SJCRH30 (cell line): Measurements from ENCODE around the gene DRC7. TPM values are rescaled to one million over a fixed set of nuclear protein-coding genes. Genes with fewer than 3 reads are reported as not detected.

Source experiments
- DNase-seq, 2 experiments: peaks; one replicate each; pipeline ENCODE4 v3.0.0-alpha.2; 2015 to 2020
- H3K27ac ChIP-seq: fragments of 250-450 bp; sonication (Bioruptor Pico); 2 replicates; pipeline ENCODE4 v1.5.1; 2020; ENCODE audit warnings: mild to moderate bottlenecking, moderate library complexity
- H3K27me3 ChIP-seq: fragments of 250-450 bp; sonication (Bioruptor Pico); 2 replicates; pipeline ENCODE4 v1.5.1; 2020; ENCODE audit warnings: mild to moderate bottlenecking, moderate library complexity
- H3K36me3 ChIP-seq: fragments of 250-450 bp; sonication (Bioruptor Pico); 2 replicates; pipeline ENCODE4 v1.5.1; 2020; ENCODE audit warnings: mild to moderate bottlenecking, moderate library complexity
- H3K4me1 ChIP-seq: fragments of 250-450 bp; sonication (Bioruptor Pico); 2 replicates; pipeline ENCODE4 v1.5.1; 2020; ENCODE audit warnings: mild to moderate bottlenecking, moderate library complexity
- H3K4me3 ChIP-seq: fragments of 250-450 bp; sonication (Bioruptor Pico); 2 replicates; pipeline ENCODE4 v1.5.1; 2020; ENCODE audit warnings: mild to moderate bottlenecking, moderate library complexity
- H3K9me3 ChIP-seq: fragments of 250-450 bp; sonication (Bioruptor Pico); replicated peaks from 2 replicates; pipeline ENCODE4 v1.5.1; 2020; ENCODE audit warnings: mild to moderate bottlenecking, moderate library complexity
- total RNA-seq: library from RNA; depleted of rRNA; stranded (reverse); fragments of >200 nt; shearing (Covaris generic); gene quantifications from 2 replicates; pipeline ENCODE4 v1.2.3, GENCODE V29; 2014

The DRC7 gene
- total RNA-seq, 1 experiment from 2014 or later: not detected

DNA sequence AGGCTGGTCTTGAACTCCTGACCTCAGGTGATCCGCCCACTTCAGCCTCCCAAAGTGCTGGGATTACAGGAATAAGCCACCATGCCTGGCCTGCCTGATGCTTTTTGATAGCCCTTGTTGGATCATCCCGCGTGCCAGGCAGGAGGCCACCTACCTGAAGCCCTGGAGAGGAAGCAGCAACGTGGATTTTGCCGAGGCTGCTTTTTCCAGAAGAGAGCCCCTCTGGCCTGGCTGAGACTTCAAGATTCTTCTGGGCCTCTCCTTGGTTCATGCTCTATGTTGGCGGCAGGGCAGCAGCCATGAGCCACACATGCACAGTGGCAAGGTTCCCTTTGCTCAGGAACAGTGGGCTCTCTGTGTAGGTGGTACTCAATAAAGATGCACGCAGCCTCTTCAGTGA lies 52.5 kb downstream of the DRC7 start:
- no peak overlapping the region for H3K4me3 ChIP-seq
- DNase-seq: no peak
- no peaks in the 10 kb centered on the region for H3K9me3 ChIP-seq
- no peaks in the 10 kb centered on the region; the same call in 1 of the 2 replicates for H3K36me3 ChIP-seq
- no peaks in the 10 kb centered on the region for H3K27me3 ChIP-seq
- no peak overlapping the region for H3K27ac ChIP-seq
- peaks cover 11% of the 10 kb centered on the region for H3K4me1 ChIP-seq

DNA sequence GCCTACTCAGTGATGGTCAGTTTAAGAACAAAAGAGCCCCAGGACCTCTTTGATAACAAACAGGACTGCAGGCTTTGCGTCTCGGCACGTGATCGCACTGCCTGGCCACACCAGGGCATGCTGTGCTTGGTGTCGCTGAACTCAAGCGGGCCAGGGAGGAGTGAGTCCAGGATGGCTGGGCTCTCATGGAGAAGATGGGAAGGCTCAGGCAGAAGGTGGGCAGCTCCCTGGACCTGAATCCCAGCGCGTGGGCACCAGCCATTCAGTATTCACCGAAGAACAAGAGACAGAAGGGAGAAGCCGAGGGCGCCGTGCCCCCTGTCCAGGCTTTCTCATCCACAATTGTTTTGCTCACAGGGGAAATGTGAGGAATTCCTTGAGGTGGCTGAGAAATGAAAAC lies 52.9 kb downstream of the DRC7 start:
- Histone ChIP-seq H3K4me1 (peaks cover 11% of the 10 kb centered on the region), H3K9me3 (no peaks in the 10 kb centered on the region)

DNA sequence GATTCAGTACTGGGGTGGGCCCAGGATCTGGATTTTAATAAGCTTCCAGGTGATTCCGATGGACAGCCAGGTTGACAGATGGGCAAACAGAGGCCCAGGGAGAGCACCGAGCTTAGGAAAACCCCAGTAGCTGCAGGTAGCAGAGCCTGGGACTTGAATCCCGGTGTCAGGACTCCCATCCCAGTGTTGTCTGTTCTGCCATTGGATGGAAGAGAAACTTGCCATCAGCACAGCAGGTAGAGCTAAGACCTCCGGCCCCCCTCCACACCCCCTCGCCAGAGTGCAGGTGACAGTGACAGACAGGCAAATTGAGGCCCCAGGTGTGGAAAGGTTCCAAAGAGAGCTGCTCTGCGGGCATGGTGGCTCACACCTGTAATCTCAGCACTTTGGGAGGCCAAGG lies 53.4 kb downstream of the DRC7 start:
- no peaks in the 10 kb centered on the region for H3K9me3 ChIP-seq
- H3K4me1 ChIP-seq: peaks cover 10% of the 10 kb centered on the region
- H3K4me3 ChIP-seq: no peak overlapping the region
- no peak for DNase-seq
- no peaks in the 10 kb centered on the region for H3K27me3 ChIP-seq
- no peak overlapping the region for H3K27ac ChIP-seq
- H3K36me3 ChIP-seq: no peaks in the 10 kb centered on the region; the same call in 1 of the 2 replicates

More for the DNA sequence above, 52.9 kb downstream of the DRC7 start:
- no peaks in the 10 kb centered on the region for H3K27me3 ChIP-seq
- H3K4me3 ChIP-seq: no peak overlapping the region
- no peak for DNase-seq
- H3K27ac ChIP-seq: no peak overlapping the region
- H3K36me3 ChIP-seq: no peaks in the 10 kb centered on the region; the same call in 1 of the 2 replicates

DNA sequence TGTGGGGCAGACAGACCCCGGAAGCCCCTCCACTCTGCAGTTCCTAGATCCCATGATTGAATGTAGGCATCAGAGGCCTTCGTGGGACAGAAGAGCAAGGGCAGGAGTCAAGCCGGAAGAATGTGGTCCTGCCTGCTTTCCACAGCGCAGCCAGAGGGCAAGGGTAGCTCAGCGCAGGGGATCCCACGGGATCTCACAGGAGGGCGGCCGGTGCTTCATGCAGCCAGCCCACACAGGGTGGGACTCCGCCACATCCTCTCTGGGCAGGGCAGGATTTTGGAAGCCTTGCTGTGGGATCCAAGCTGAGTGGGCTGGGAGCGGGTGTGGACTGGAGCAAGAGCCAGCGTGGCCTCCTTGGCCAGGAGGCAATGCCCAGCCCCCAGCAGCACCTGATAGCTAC lies 54.0 kb downstream of the DRC7 start:
- Histone ChIP-seq H3K27ac (no peak overlapping the region), H3K27me3 (no peaks in the 10 kb centered on the region), H3K4me3 (no peak overlapping the region), H3K9me3 (no peaks in the 10 kb centered on the region), H3K4me1 (peaks cover 4% of the 10 kb centered on the region), H3K36me3 (no peaks in the 10 kb centered on the region; the same call in 1 of the 2 replicates)
- DNase-seq: no peak

DNA sequence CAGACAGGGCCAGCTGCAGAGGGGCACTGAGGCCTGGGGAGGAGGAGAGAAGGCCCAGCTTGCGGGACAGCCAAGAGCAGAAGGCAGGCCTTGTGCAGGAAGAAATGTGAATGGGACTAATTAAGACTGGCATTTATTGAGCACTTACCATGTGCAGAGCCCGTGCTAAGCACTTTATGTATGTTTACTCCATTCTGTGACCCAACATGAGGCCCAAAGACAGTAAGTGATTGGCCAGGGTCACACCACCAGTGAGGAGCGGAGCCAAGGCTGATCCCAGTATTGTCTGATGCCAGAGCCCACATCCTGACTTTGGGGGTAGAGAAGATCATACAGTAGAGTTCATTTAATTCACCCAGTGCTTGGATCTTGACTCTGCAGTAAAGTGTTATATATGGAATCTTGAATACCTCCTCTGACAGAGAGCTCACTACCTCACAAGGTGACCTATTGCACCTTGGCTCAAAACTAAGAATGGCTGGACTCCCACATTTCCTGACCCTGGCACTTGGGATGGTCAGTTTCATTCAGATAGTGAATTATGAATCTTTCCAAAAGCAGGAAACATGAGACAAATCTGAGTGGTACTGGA lies 54.6 kb downstream of the DRC7 start:
- Histone ChIP-seq H3K4me1 (peaks cover 4% of the 10 kb centered on the region), H3K27me3 (no peaks in the 10 kb centered on the region), H3K36me3 (no peaks in the 10 kb centered on the region; the same call in 1 of the 2 replicates), H3K27ac (no peak overlapping the region), H3K9me3 (no peaks in the 10 kb centered on the region), H3K4me3 (no peak overlapping the region)
- no peak for DNase-seq

DNA sequence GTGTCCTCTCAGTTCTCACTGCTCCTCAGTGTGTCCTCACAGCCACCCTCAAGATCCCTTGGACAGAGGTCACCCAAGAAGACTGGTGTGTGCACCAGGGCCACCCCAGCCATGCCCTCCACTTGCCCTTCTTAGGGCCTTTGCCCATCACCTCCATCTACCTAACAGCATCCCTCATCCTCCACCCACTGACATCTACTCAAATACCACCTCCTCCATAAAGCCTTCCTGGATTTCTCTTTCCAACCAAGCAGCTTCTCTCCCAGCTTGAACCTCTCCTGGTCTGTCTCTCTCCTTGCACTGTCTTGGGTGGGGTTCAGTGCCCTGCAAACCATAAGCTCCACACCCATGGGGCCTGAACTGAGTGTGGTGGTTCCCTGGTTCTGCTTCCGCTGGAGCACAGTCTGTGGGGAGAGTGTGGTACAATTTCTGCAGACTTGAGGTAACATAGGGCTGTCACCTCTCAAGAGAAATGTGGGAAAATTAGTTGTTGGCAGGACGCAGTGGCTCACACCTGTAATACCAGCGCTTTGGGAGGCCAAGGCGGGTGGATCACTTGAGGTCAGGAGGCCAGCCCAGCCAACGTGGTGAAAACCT lies 55.3 kb downstream of the DRC7 start:
- Histone ChIP-seq H3K36me3 (no peaks in the 10 kb centered on the region; the same call in 1 of the 2 replicates), H3K9me3 (no peaks in the 10 kb centered on the region), H3K4me3 (no peak overlapping the region), H3K4me1 (peaks cover 5% of the 10 kb centered on the region), H3K27ac (no peak overlapping the region), H3K27me3 (no peaks in the 10 kb centered on the region)
- no peak for DNase-seq

DNA sequence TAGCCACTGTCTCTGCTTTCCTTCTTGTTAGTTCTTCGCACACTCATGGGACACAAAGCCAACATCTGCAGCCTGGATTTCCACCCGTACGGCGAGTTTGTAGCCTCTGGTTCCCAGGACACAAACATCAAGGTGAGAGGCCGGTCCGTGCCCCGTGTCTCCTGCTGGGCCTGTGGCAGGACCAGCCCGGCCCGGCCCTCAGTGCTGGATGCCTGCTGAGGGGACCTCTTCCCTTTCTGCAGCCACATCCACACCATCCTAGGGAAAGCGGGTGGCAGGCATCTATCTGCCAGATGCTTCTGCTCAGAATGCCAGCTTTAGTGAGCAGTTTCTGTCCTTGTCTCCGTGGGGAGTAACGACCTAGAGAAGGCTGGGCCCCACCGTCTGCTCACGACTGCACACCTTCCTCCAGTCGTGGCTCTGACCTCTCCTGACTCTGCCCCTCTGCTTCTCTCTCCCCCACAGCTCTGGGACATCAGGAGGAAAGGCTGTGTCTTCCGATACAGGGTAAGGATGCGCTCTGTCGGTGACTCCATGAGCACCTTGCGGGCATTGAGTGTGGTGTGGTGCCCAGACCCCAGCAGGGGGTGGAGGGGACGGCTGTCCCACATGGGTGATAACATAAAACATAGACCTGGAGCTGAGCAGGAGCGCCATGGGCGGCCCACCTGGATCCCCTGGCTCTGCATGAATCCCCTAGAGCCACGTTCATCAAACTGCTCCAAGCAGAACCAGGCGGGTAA lies 56.4 kb downstream of the DRC7 start:
- no peak overlapping the region for H3K27ac ChIP-seq
- peaks cover 2% of the 10 kb centered on the region; the same call in 1 of the 2 replicates for H3K36me3 ChIP-seq
- H3K9me3 ChIP-seq: no peaks in the 10 kb centered on the region
- peaks cover 5% of the 10 kb centered on the region for H3K4me1 ChIP-seq
- no peak overlapping the region for H3K4me3 ChIP-seq
- H3K27me3 ChIP-seq: no peaks in the 10 kb centered on the region
- DNase-seq: no peak

DNA sequence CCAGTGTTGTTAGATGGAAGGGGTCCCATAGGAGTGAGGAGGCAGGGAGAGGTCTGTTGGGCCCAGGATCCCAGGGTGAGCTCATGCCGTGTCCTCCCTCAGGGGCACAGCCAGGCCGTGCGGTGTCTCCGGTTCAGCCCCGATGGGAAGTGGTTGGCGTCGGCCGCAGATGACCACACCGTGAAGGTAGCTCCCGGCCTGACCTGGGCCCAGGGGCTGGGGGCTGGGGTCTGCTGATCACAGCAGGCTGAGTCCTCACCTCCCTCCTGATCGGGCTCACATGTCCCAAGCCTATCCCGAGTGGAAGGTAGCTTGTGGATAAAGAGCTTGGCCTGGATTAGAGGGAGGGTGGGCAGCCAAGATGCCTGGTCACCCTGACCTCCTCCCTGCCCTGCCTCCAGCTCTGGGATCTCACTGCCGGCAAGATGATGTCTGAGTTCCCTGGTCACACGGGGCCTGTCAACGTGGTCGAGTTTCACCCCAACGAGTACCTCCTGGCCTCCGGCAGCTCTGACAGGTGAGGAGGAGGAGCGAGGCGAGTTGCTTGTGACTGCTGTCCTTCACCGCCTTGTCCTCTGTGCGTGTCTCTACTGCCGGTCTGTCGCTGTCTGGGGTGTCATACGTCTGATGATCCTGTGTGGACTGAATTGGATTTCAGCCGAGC lies 57.1 kb downstream of the DRC7 start:
- no peak overlapping the region for H3K27ac ChIP-seq
- no peak for DNase-seq
- 0 out of 2 replicates have a peak, but pooled peaks cover 2% of the 10 kb centered on the region for H3K36me3 ChIP-seq

DNA sequence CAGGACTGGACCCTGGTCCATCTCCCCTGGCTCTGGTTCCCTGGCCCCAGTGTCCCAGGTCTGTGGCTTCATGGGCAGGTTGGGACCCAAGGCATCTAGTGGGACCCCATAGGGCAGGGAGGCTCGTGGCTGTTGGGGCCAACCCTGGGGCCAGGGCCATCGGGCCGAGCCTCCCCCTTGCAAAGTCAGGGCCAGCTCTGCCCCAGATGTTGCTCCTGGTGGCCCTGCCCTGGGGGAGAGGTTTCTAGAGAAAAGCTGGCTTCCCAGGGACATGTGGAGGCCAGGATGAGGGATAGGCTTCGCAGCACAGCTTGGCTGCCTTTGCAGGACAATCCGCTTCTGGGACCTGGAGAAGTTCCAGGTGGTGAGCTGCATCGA lies 57.6 kb downstream of the DRC7 start:
- H3K27me3 ChIP-seq: no peaks in the 10 kb centered on the region
- H3K4me1 ChIP-seq: peaks cover 5% of the 10 kb centered on the region
- H3K9me3 ChIP-seq: no peaks in the 10 kb centered on the region
- H3K4me3 ChIP-seq: no peak overlapping the region
- H3K27ac ChIP-seq: no peak overlapping the region
- DNase-seq: no peak
- H3K36me3 ChIP-seq: 0 out of 2 replicates have a peak, but pooled peaks cover 2% of the 10 kb centered on the region

More for the DNA sequence above, 57.1 kb downstream of the DRC7 start:
- H3K4me1 ChIP-seq: peaks cover 5% of the 10 kb centered on the region
- no peaks in the 10 kb centered on the region for H3K9me3 ChIP-seq
- H3K27me3 ChIP-seq: no peaks in the 10 kb centered on the region
- H3K4me3 ChIP-seq: no peak overlapping the region

DNA sequence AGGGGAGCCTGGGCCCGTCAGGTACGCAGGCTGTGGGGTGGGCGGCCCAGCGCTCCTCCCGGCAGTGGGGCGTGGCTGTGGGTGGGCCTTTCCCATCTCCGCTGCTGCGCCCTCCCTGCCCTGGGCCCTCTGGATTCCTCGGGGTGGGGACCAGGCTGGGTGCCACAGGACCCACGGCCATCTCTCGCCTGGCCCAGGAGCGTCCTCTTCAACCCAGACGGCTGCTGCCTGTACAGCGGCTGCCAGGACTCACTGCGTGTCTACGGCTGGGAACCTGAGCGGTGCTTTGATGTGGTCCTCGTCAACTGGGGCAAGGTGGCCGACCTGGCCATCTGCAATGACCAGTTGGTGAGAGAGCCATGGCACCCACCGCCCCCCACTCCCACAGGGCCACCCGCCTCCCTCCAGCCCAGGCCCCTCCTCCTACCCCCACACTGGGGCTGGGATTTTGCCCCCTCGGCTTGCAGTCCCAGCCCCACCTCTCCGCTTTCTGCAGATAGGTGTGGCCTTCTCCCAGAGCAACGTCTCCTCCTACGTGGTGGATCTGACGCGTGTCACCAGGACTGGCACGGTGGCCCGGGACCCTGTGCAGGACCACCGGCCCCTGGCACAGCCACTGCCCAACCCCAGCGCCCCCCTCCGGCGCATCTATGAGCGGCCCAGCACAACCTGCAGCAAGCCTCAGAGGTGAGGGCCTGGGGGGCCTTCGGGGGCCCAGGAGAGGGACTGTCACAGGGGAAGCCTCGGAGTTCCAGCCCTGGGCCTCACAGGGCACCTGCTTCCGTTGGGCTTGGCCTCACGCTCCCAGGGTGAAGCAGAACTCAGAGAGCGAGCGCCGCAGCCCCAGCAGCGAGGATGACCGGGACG lies 58.2 kb downstream of the DRC7 start:
- DNase-seq: no peak
- no peaks in the 10 kb centered on the region for H3K9me3 ChIP-seq
- H3K27me3 ChIP-seq: no peaks in the 10 kb centered on the region
- H3K4me1 ChIP-seq: peaks cover 5% of the 10 kb centered on the region
- H3K27ac ChIP-seq: no peak overlapping the region
- no peak overlapping the region for H3K4me3 ChIP-seq
- H3K36me3 ChIP-seq: 0 out of 2 replicates have a peak, but pooled peaks cover 2% of the 10 kb centered on the region

DNA sequence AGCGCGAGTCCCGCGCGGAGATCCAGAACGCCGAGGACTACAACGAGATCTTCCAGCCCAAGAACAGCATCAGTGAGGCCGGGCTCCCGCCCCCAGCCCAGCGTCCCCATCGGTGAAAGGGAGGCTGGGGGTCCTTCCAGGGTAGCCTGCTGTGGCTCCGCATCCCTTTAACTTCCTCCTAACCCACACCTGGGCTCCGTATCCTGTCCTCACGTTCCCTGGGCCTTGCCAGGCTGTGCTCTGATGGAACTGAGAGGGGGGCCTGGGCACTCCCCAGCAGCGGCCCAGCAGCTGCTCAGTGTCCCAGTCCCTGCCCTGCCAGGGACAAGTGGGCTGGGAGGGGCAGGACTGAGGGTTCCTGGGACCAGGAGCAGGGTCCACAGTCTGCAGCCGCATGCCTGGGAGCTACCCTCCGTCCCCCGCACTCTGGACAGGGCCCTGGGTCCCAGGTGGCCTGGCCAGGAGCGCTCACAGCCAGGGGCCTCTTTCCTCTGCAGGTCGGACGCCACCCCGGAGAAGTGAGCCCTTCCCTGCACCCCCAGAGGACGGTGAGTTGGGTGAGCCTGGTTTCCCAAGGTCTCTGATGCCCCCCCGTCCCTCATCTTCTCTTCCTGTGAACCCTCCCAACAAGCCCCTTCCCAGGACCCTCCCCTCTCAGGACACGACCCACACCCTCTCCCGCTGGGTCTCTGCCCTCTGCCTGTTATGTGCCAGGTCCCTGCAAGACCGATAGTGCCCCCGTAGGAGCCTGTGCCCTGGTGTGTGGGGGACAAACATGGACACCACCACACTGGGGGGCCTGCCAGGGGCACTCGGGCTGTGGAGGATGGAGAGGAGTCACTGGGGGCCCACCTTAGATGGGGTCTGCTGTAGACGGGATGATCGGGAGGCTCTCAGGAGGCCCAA lies 59.1 kb downstream of the DRC7 start:
- H3K4me3 ChIP-seq: no peak overlapping the region
- H3K27ac ChIP-seq: no peak overlapping the region
- DNase-seq: no peak
- no peaks in the 10 kb centered on the region for H3K27me3 ChIP-seq
- peaks cover 5% of the 10 kb centered on the region for H3K4me1 ChIP-seq
- no peaks in the 10 kb centered on the region for H3K9me3 ChIP-seq
- 0 out of 2 replicates have a peak, but pooled peaks cover 2% of the 10 kb centered on the region for H3K36me3 ChIP-seq

DNA sequence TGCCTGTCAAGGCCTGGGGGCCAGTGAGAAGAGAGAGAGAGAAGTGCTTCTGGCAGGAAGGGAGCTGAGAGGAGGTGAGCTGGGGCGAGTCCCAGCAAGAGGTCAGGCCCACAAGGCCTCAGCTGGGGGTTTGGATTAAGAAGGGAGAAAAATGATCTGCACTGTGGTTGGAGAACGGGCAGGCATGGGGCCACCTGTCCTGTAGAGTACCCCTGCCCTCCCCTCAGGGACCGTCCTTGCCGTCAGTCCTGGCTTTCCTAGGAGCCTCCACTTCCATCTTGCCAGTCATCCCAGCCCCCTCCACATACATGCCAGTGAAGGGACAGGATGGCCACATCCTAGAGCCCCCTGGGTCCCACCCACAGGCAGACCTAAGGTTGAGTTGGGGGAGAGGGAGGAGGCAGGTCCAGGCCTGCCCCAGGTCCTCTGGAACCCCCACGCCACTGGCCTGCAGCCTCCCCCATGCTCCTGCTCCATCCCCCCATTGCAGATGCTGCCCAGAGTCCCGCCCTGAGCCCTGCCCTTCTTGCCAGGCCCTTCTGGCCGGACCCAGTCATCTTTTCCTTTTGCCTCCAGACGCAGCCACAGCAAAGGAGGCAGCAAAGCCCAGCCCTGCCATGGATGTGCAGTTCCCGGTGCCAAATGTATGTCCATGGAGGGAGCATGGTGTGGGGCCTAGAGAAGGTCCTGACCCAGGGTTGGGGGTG lies 59.9 kb downstream of the DRC7 start:
- H3K4me1 ChIP-seq: peaks cover 5% of the 10 kb centered on the region
- no peaks in the 10 kb centered on the region for H3K9me3 ChIP-seq
- H3K4me3 ChIP-seq: no peak overlapping the region
- no peaks in the 10 kb centered on the region for H3K27me3 ChIP-seq
- DNase-seq: peak; percentile 51 to 70
- H3K36me3 ChIP-seq: 0 out of 2 replicates have a peak, but pooled peaks cover 2% of the 10 kb centered on the region
- no peak overlapping the region for H3K27ac ChIP-seq
